Raji (cell line): ENCODE data around the gene DNAJB8.

ENCODE experiments used
- POLR2A ChIP-seq: IDR thresholded peaks from 2 replicates; pipeline ENCODE4 v1.6.1; 2011; ENCODE audit warnings: low read depth, low read length, control low read depth; ENCODE audit not compliant: insufficient read depth

DNAJB8 gene

GRCh38 chr3:128453501-128454309 is 13.0 kb downstream of the DNAJB8 start:
- TF ChIP-seq POLR2A = no peak

- no peak for TF ChIP-seq POLR2A
Observed at GRCh38 chr3:128452678-128453275, 13.9 kb downstream of the DNAJB8 start.

- no peak for TF ChIP-seq POLR2A
Observed at GRCh38 chr3:128452120-128452519, 14.6 kb downstream of the DNAJB8 start.

GRCh38 chr3:128449111-128449638 is 17.5 kb downstream of the DNAJB8 start:
- TF ChIP-seq POLR2A = no peak

GRCh38 chr3:128448491-128448890 is 18.2 kb downstream of the DNAJB8 start:
- TF ChIP-seq POLR2A = no peak

- TF ChIP-seq POLR2A = no peak
Observed at GRCh38 chr3:128447561-128448013, 19.1 kb downstream of the DNAJB8 start.

GRCh38 chr3:128446821-128447220 is 19.9 kb downstream of the DNAJB8 start:
- no peak for TF ChIP-seq POLR2A

- no peak for TF ChIP-seq POLR2A
Observed at GRCh38 chr3:128445357-128445756, 21.3 kb downstream of the DNAJB8 start.

GRCh38 chr3:128443771-128444170 is 22.9 kb downstream of the DNAJB8 start:
- TF ChIP-seq POLR2A = no peak

GRCh38 chr3:128442949-128443348 is 23.7 kb downstream of the DNAJB8 start:
- TF ChIP-seq POLR2A = no peak

GRCh38 chr3:128442070-128442469 is 24.6 kb downstream of the DNAJB8 start:
- TF ChIP-seq POLR2A = no peak

- no peak for TF ChIP-seq POLR2A
Observed at GRCh38 chr3:128439226-128439625, 27.5 kb downstream of the DNAJB8 start.

- TF ChIP-seq POLR2A = no peak
Observed at GRCh38 chr3:128438488-128439072, 28.1 kb downstream of the DNAJB8 start.

- no peak for TF ChIP-seq POLR2A
Observed at GRCh38 chr3:128436214-128436613, 30.5 kb downstream of the DNAJB8 start.

GRCh38 chr3:128435561-128435960 is 31.1 kb downstream of the DNAJB8 start:
- no peak for TF ChIP-seq POLR2A

GRCh38 chr3:128435058-128435457 is 31.6 kb downstream of the DNAJB8 start:
- no peak for TF ChIP-seq POLR2A
